Coronary artery (tissue), 2 donors: ENCODE measurements around the gene GAS5.

ENCODE experiments used
- DNase-seq: peaks from one replicate; pipeline ENCODE4 v3.0.0-alpha.2; 2017; ENCODE audit warnings: low spot score
- H3K27ac ChIP-seq, 2 donors: fragments of 200-600 bp; sonication (generic); one replicate each; pipeline ENCODE4 v1.5.1; 2016 to 2019
- H3K4me3 ChIP-seq: fragments of 200-600 bp; sonication (generic); 2 replicates; pipeline ENCODE4 v1.5.1; 2016; ENCODE audit warnings: mild to moderate bottlenecking, moderate library complexity
- CTCF ChIP-seq: fragments of 200-600 bp; sonication (generic); IDR thresholded peaks from one replicate; pipeline ENCODE4 v1.5.1; 2019; ENCODE audit warnings: antibody characterized with exemption

The GAS5 gene

GRCh38 chr1:173867753-173868265 lies at the start of gene GAS5:
Gene GAS5, minus strand, starts transcription at chr1:173867989.
- Histone ChIP-seq H3K4me3 (peak within 1 kb of the TSS; percentile 96), H3K27ac (peak within 1 kb of the TSS; percentile 94 to 99)
- TF ChIP-seq CTCF = no peak
- peak; percentile 99 for DNase-seq

DNA sequence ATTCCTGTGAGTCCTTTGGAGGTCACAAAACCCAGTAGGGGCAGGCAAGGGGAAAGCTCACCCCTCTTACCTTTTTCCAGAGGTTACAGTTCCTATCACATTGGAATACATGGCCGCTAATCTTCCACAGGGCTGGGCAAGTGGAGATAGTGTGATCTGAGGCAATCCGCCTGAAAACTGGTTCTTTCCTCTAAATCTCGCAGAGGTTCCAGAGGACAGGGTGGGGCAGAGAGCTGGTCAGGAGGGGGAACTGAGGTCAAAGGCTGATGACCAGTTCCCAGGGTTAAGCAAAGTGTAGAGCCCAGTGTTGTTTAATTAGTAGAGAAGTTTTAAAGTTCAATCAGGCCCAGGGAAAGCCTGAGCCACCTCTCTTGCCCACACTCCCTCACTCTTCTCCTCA lies 49.4 kb upstream of the GAS5 start, which contains the start of gene SERPINC1:
TSS of gene SERPINC1 (minus strand) at position 179 of the 400 bp plus-strand sequence. CDS start at position 111, 68 bp downstream.
- Histone ChIP-seq H3K27ac (no peak within 1 kb of the TSS), H3K4me3 (no peak within 1 kb of the TSS)
- no peak for DNase-seq
- TF ChIP-seq CTCF = no peak

GRCh38 chr1:173916667-173917066 lies 48.9 kb upstream of the GAS5 start:
- Histone ChIP-seq H3K27ac (no peak overlapping the region), H3K4me3 (no peak overlapping the region)
- no peak for DNase-seq

GRCh38 chr1:173915596-173915995 lies 47.8 kb upstream of the GAS5 start:
- Histone ChIP-seq H3K27ac (no peak overlapping the region), H3K4me3 (no peak overlapping the region)
- no peak for DNase-seq
- TF ChIP-seq CTCF = no peak

More at GRCh38 chr1:173916667-173917066, 48.9 kb upstream of the GAS5 start:
- TF ChIP-seq CTCF = no peak

DNA sequence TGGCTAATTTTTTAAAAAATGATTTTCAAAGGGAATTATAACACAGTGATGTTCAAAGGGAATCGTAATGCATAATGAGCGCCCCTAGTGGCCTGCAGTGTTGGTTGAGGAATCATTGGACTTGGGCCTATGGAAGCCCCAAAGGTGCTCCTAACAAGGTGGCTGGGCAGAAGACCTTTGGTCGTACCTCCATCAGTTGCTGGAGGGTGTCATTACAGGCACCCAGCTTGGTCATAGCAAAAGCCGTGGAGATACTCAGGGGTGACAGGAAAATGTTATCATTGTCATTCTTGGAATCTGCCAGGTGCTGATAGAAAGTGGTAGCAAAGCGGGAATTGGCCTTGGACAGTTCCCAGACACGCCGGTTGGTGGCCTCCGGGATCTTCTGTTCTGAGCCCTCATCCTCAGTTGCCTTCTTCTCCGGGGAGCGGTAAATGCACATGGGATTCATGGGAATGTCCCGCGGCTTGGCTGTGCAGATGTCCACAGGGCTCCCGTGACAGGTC lies 46.6 kb upstream of the GAS5 start:
- TF ChIP-seq CTCF = no peak
- Histone ChIP-seq H3K27ac (no peak overlapping the region), H3K4me3 (no peak overlapping the region)
- no peak for DNase-seq

- Histone ChIP-seq H3K4me3 (no peak overlapping the region), H3K27ac (no peak overlapping the region)
- TF ChIP-seq CTCF = no peak
- DNase-seq = no peak
Measured at GRCh38 chr1:173913111-173913510, 45.3 kb upstream of the GAS5 start.

- TF ChIP-seq CTCF = no peak
- DNase-seq = no peak
- Histone ChIP-seq H3K27ac (no peak overlapping the region), H3K4me3 (no peak overlapping the region)
Measured at GRCh38 chr1:173903827-173904531, 36.2 kb upstream of the GAS5 start.
